Coronary artery (tissue), 2 donors: ENCODE measurements around the gene TEX10.

ENCODE experiments used
- DNase-seq: peaks from one replicate; pipeline ENCODE4 v3.0.0-alpha.2; 2017; ENCODE audit warnings: low spot score
- H3K27ac ChIP-seq, 2 donors: fragments of 200-600 bp; sonication (generic); one replicate each; pipeline ENCODE4 v1.5.1; 2016 to 2019
- H3K4me3 ChIP-seq: fragments of 200-600 bp; sonication (generic); 2 replicates; pipeline ENCODE4 v1.5.1; 2016; ENCODE audit warnings: mild to moderate bottlenecking, moderate library complexity
- CTCF ChIP-seq: fragments of 200-600 bp; sonication (generic); IDR thresholded peaks from one replicate; pipeline ENCODE4 v1.5.1; 2019; ENCODE audit warnings: antibody characterized with exemption

The TEX10 gene

GRCh38 chr9:100287186-100287585 is 65.6 kb downstream of the TEX10 start:
- H3K4me3 ChIP-seq, result no peak overlapping the region
- no peak overlapping the region for H3K27ac ChIP-seq

DNA sequence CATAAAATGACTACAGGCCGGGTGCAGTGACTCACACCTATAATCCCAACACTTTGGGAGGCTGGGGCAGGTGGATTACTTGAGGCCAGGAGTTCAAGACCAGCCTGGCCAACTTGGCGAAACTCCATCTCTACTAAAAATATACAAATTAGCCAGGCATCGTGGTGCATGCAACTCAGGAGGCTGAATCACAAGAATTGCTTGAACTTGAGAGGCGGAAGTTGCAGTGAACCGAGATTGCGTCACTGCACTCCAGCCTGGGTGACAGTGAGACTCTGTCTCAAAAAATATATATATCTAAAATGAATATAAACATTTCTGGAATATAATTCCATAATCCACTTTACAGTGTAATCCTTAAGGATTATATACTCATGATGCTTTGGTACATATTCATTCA is 66.5 kb downstream of the TEX10 start:
- no peak for TF ChIP-seq CTCF
- DNase-seq, result no peak
- H3K4me3 ChIP-seq, result no peak overlapping the region
- H3K27ac ChIP-seq, result no peak overlapping the region

More at GRCh38 chr9:100287186-100287585, 65.6 kb downstream of the TEX10 start:
- DNase-seq, result no peak
- no peak for TF ChIP-seq CTCF

DNA sequence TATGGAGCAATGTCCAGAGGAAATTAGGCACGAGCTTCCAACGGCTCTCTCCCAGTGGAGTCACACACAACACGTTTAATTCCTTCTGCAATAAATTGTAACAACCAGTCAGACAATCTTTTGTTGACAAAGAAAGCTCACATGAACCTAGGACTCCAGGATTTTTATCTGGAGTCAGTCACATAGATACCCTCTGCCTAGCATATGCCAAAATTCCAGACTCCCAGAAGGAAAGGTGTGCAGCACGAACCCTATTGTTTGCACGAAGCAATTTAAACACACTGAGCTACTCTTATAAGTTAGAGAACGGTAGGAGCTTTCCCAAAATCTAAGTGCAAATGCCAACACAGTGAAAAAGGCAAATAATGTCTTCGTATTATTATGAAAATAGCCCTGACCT is 67.1 kb downstream of the TEX10 start:
- Histone ChIP-seq H3K4me3 (no peak overlapping the region), H3K27ac (no peak overlapping the region)
- DNase-seq, result no peak
- TF ChIP-seq CTCF, result no peak

GRCh38 chr9:100285080-100285479 is 67.7 kb downstream of the TEX10 start:
- no peak overlapping the region for H3K27ac ChIP-seq
- DNase-seq, result no peak
- no peak overlapping the region for H3K4me3 ChIP-seq
- TF ChIP-seq CTCF, result no peak

DNA sequence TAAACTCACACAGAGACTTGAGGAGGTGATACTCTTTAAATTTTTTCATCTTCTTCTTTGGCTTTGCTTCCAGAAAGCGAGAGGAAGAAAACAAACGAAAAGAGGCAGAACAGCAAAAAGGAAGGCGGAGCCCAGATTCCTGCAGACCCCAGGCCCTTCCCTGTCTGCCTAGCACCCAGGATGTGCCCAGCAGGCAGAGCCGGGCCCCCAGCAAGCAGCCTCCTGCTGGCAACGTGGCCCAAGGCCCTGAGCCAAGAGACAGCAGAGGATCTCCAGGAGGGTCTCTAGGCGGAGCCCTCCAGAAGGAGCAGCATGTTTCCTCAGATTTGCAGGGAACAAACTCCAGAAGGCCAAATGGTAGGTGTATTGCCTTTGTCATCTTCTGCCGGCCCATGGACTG is 68.5 kb downstream of the TEX10 start:
- DNase-seq, result no peak
- no peak overlapping the region for H3K4me3 ChIP-seq
- no peak for TF ChIP-seq CTCF

DNA sequence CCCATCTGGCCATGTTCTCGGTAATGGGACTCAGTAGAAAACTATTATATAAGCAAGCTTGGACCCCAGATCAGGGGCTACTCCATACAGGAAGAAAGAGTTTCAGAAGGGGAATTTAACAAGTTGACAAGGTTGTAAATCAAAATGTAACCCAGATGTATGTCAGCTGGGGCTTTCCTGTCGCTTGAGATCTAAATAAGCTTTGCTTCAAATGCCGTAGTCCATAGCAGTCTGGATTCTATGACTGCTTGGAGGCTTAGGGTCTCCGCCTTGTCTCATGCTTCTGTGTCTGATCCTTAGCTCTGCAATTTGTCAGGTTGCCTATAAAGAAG is 70.4 kb downstream of the TEX10 start:
- no peak for TF ChIP-seq CTCF

More for the DNA sequence above, 68.5 kb downstream of the TEX10 start:
- H3K27ac ChIP-seq, result no peak overlapping the region

GRCh38 chr9:100281676-100282387 is 70.9 kb downstream of the TEX10 start:
- no peak for DNase-seq
- no peak for TF ChIP-seq CTCF
- H3K27ac ChIP-seq, result no peak overlapping the region
- H3K4me3 ChIP-seq, result no peak overlapping the region

More for the DNA sequence above, 70.4 kb downstream of the TEX10 start:
- Histone ChIP-seq H3K4me3 (no peak overlapping the region), H3K27ac (no peak overlapping the region)
- no peak for DNase-seq
